ENCODE results near the gene DAB1. TPM values are rescaled to one million over a fixed set of nuclear protein-coding genes. Genes with fewer than 3 reads are reported as not detected.

Gene DAB1
- total and polyA plus RNA-seq, 10 of the 15 experiments (the other 5 are each of a cell fraction or from before 2014, with no cell fraction given), result 0.02 to 0.10 (median 0.03) TPM; not detected in 5

- ATAC-seq, result no peak
- RAD21 ChIA-PET (ENCODE audit: unreplicated experiment), result no interaction called here
These were observed 169.8 kb downstream of the DAB1 start for GRCh38 chr1:57254022-57254421.

More at GRCh38 chr1:57254022-57254421, 169.8 kb downstream of the DAB1 start:
- ChIA-PET SMC1A (ENCODE audit: uncharacterized antibody, unreplicated experiment) (no interaction called here), CTCF (no interaction called here), POLR2A (no interaction called here)
- DNase-seq (ENCODE audit: low read depth, low spot score) (no peak), FAIRE-seq (no peak)
- H2AFZ ChIP-seq (ENCODE audit: control insufficient read depth, low read depth, low read length), result no peak overlapping the region
- H4K20me1 ChIP-seq (ENCODE audit: control insufficient read depth, insufficient read depth), result no peaks in the 10 kb centered on the region
- H3K9ac ChIP-seq (ENCODE audit: control insufficient read depth, insufficient read depth, low read length), result no peak overlapping the region
- H3K4me2 ChIP-seq (ENCODE audit: control insufficient read depth, insufficient read depth), result no peak overlapping the region
- no TSS peak for BruUV-seq (replicated peaks)
- in situ Hi-C loops (cut with MboI), result no loop called here
- H3K4me3 ChIP-seq, result no peak overlapping the region
- H3K27ac ChIP-seq (ENCODE audit: control insufficient read depth, insufficient read depth), result no peak overlapping the region
- no peaks in the 10 kb centered on the region; a peak in 1 of 4 replicates for H3K27me3 ChIP-seq (replicated peaks in 1 of 2; ENCODE audit: control insufficient read depth in 2 of 2, insufficient read depth in 2 of 2, low read length in 1 of 2)
- intact Hi-C loops (cut with micrococcal nuclease; ENCODE audit: unreplicated experiment), result no loop called here
- TF ChIP-seq NR2F1 (conservative IDR thresholded peaks at IDR 0.05), result no peak
- no peak for TF ChIP-seq ZNF24 (IDR thresholded peaks at IDR 0.05)
- no peak for TF ChIP-seq MYC (IDR thresholded peaks at IDR 0.05; ENCODE audit: insufficient read depth, insufficient read length, insufficient replicate concordance, low read length, severe bottlenecking)
- TF ChIP-seq ZBTB33 (IDR thresholded peaks at IDR 0.05), result no peak
- no peak for TF ChIP-seq CHD4 (IDR thresholded peaks at IDR 0.05)
- no peak for TF ChIP-seq ZBTB4 (CRISPR knock-in tag; IDR thresholded peaks at IDR 0.05)
- TF ChIP-seq PKNOX1 (IDR thresholded peaks at IDR 0.05), result no peak
- no peak for TF ChIP-seq IKZF2 (IDR thresholded peaks at IDR 0.05)
- TF ChIP-seq POLR2AphosphoS2 (IDR thresholded peaks at IDR 0.05; ENCODE audit: low read depth, low read length), result no peak
- TF ChIP-seq BACH1 (IDR thresholded peaks at IDR 0.05; ENCODE audit: borderline replicate concordance), result no peak
- no peak for TF ChIP-seq PAX8 (IDR thresholded peaks at IDR 0.05)
- no peak for TF ChIP-seq YBX1 (IDR thresholded peaks at IDR 0.05)
- TF ChIP-seq BCL3 (IDR thresholded peaks at IDR 0.05; ENCODE audit: borderline replicate concordance, insufficient read depth, low read depth, low read length, poor library complexity, severe bottlenecking), result no peak
- no peak for TF ChIP-seq RAD51 (IDR thresholded peaks at IDR 0.05)
- TF ChIP-seq IRF3 (IDR thresholded peaks at IDR 0.05), result no peak
- H3K79me2 ChIP-seq (ENCODE audit: control insufficient read depth, insufficient read depth, low read length), result no peaks in the 10 kb centered on the region
- WGBS (ENCODE audit: insufficient coverage, insufficient replicate concordance, low lambda C conversion rate, missing lambda C conversion rate), result 0% methylated on average over 2 of the region's 2 CpGs
- no peaks in the 10 kb centered on the region for H3K4me1 ChIP-seq (ENCODE audit: control insufficient read depth, insufficient read depth, low read length)
- no peaks in the 10 kb centered on the region for H3K9me3 ChIP-seq (replicated peaks; ENCODE audit: control insufficient read depth, insufficient read depth, low read length)
- no peaks in the 10 kb centered on the region for H3K36me3 ChIP-seq (ENCODE audit: control insufficient read depth in 2 of 2, insufficient read depth in 2 of 2, low read length in 1 of 2)
